ENCODE results near the gene ZMYND8. TPM values are rescaled to one million over a fixed set of nuclear protein-coding genes. Genes with fewer than 3 reads are reported as not detected.

ZMYND8 gene
- total and polyA plus RNA-seq, 2 donors (not counting 1 experiment from before 2014, with no cell fraction given): 12.6 to 13.0 TPM

- no peaks in the 10 kb centered on the region for H3K79me2 ChIP-seq (ENCODE audit: control insufficient read depth, insufficient read depth, low read length)
- no peaks in the 10 kb centered on the region for H3K9me3 ChIP-seq (ENCODE audit: control insufficient read depth, insufficient read depth, low read depth, low read length)
- no peak overlapping the region for H3K9ac ChIP-seq (ENCODE audit: insufficient read depth, low read length)
- no peak overlapping the region for H3K4me2 ChIP-seq (ENCODE audit: extremely low read depth, insufficient read depth, low read length)
- H3K27me3 ChIP-seq (ENCODE audit: control insufficient read depth, insufficient read depth, low read length): no peaks in the 10 kb centered on the region
- H3K27ac ChIP-seq (ENCODE audit: insufficient read depth, low read length): no peak overlapping the region
- H3K4me3 ChIP-seq (replicated peaks in 1 of 4; ENCODE audit: control extremely low read depth in 1 of 4, insufficient read depth in 1 of 4, low read depth in 3 of 4, low read length in 4 of 4): no peak overlapping the region
- H4K20me1 ChIP-seq (ENCODE audit: control insufficient read depth, extremely low read depth, insufficient read depth, low read length): no peaks in the 10 kb centered on the region
- no peak for DNase-seq (ENCODE audit: low read depth in 2 of 2)
- peaks cover 17% of the 10 kb centered on the region for H3K36me3 ChIP-seq (ENCODE audit: control insufficient read depth, insufficient read depth, low read length)
- TF ChIP-seq EZH2 (IDR thresholded peaks at IDR 0.05; ENCODE audit: low read length, missing control alignments) (no peak), CTCF (conservative IDR thresholded peaks at IDR 0.05 in 1 of 2, IDR thresholded peaks at IDR 0.05 in 1 of 2; ENCODE audit: low read depth in 1 of 2, low read length in 2 of 2) (no peak)
- H2AFZ ChIP-seq (ENCODE audit: low read length): no peak overlapping the region
- no peaks in the 10 kb centered on the region for H3K4me1 ChIP-seq (ENCODE audit: control insufficient read depth, extremely low read depth, insufficient read depth, low read length)
Observed at GRCh38 chr20:47225458-47225857, 131.0 kb downstream of the ZMYND8 start.

- Histone ChIP-seq H3K27me3 (ENCODE audit: control insufficient read depth, insufficient read depth, low read length) (no peaks in the 10 kb centered on the region), H3K9ac (ENCODE audit: insufficient read depth, low read length) (no peak overlapping the region), H4K20me1 (ENCODE audit: control insufficient read depth, extremely low read depth, insufficient read depth, low read length) (no peaks in the 10 kb centered on the region), H3K4me1 (ENCODE audit: control insufficient read depth, extremely low read depth, insufficient read depth, low read length) (no peaks in the 10 kb centered on the region), H3K4me3 (replicated peaks in 1 of 4; ENCODE audit: control extremely low read depth in 1 of 4, insufficient read depth in 1 of 4, low read depth in 3 of 4, low read length in 4 of 4) (no peak overlapping the region), H3K9me3 (ENCODE audit: control insufficient read depth, insufficient read depth, low read depth, low read length) (no peaks in the 10 kb centered on the region), H3K36me3 (ENCODE audit: control insufficient read depth, insufficient read depth, low read length) (peaks cover 17% of the 10 kb centered on the region), H3K27ac (ENCODE audit: insufficient read depth, low read length) (no peak overlapping the region), H3K4me2 (ENCODE audit: extremely low read depth, insufficient read depth, low read length) (no peak overlapping the region), H3K79me2 (ENCODE audit: control insufficient read depth, insufficient read depth, low read length) (no peaks in the 10 kb centered on the region), H2AFZ (ENCODE audit: low read length) (no peak overlapping the region)
- no peak for DNase-seq (ENCODE audit: low read depth in 2 of 2)
- TF ChIP-seq CTCF (conservative IDR thresholded peaks at IDR 0.05 in 1 of 2, IDR thresholded peaks at IDR 0.05 in 1 of 2; ENCODE audit: low read depth in 1 of 2, low read length in 2 of 2): no peak
- TF ChIP-seq EZH2 (IDR thresholded peaks at IDR 0.05; ENCODE audit: low read length, missing control alignments): no peak
Observed at GRCh38 chr20:47224857-47225256, 131.6 kb downstream of the ZMYND8 start.

- Histone ChIP-seq H3K4me3 (replicated peaks in 1 of 4; ENCODE audit: control extremely low read depth in 1 of 4, insufficient read depth in 1 of 4, low read depth in 3 of 4, low read length in 4 of 4) (no peak overlapping the region), H3K4me1 (ENCODE audit: control insufficient read depth, extremely low read depth, insufficient read depth, low read length) (no peaks in the 10 kb centered on the region), H3K9me3 (ENCODE audit: control insufficient read depth, insufficient read depth, low read depth, low read length) (no peaks in the 10 kb centered on the region), H3K79me2 (ENCODE audit: control insufficient read depth, insufficient read depth, low read length) (no peaks in the 10 kb centered on the region), H3K4me2 (ENCODE audit: extremely low read depth, insufficient read depth, low read length) (no peak overlapping the region), H3K9ac (ENCODE audit: insufficient read depth, low read length) (no peak overlapping the region), H3K27ac (ENCODE audit: insufficient read depth, low read length) (no peak overlapping the region), H3K27me3 (ENCODE audit: control insufficient read depth, insufficient read depth, low read length) (no peaks in the 10 kb centered on the region), H2AFZ (ENCODE audit: low read length) (no peak overlapping the region), H4K20me1 (ENCODE audit: control insufficient read depth, extremely low read depth, insufficient read depth, low read length) (no peaks in the 10 kb centered on the region), H3K36me3 (ENCODE audit: control insufficient read depth, insufficient read depth, low read length) (peaks cover 17% of the 10 kb centered on the region)
- no peak for DNase-seq (ENCODE audit: low read depth in 2 of 2)
- no peak for TF ChIP-seq EZH2 (IDR thresholded peaks at IDR 0.05; ENCODE audit: low read length, missing control alignments)
- no peak for TF ChIP-seq CTCF (conservative IDR thresholded peaks at IDR 0.05 in 1 of 2, IDR thresholded peaks at IDR 0.05 in 1 of 2; ENCODE audit: low read depth in 1 of 2, low read length in 2 of 2)
Observed at GRCh38 chr20:47224300-47224791, 132.2 kb downstream of the ZMYND8 start.
